ENCODE results near the gene RBMS3.

The RBMS3 gene

DNA sequence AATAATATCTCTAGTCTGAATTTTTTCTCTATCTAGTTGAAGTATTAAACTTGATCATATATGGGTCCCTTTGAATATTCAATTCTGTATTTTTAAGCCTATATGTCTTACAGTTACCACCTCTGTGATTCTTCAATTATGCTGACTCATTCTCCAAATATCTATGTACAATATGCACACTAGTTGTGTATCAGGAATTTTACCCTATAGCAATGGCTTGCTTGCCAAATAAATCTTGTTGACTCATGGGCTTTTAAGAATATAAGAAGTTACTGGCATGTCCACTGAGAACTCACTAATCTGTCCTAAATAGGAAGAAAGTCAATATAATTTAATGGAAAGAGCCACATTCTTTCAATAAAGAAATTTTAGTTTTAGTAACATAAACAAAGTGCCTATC, 656.3 kb downstream of the RBMS3 start:
- DNase-seq (ENCODE audit: low read depth) = no peak

DNA sequence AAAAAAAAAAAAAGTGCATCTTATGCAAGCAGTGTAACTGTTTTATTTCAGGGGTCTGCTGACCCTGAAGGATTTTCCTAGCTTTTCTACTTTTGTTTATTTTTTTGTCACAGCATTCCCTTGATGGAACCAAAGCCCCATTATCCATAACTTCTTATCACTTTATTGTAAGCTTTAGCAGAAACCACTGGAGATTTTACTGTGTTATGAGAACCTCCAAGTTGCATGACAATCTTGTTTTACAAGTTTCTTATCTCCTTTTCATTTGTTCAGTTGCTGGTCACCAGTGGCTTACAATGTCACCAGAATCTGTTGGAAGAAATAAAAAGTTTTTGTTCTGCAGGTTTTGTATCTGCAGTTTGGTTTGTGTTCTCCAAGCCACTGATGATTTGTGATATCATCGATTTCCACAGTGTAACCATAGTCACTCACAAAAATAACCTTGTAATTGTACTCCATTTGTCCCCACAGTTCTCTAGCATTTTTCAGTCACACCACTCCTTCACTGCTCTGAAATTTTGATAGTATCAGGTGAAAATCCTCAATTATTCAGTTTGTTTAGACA, 660.0 kb downstream of the RBMS3 start:
- DNase-seq (ENCODE audit: low read depth) = no peak

DNA sequence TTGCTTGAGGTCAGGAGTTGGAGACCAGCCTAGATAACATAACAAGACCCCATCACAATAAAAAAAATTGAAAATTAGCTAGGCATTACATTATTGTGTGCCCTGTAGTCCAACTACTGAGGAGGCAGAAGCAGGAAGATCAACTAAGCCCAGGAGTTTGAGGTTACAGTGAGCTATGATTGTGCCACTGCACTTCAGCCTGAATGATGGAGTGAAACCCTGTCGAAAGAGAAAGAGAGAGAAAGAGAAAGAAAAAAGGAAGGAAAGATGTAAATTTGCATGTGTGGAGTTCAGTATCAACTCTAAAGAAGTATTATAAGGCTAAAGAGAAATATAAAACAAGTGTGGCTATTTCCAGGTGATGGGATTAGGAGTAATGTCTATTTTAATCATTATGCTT, 661.4 kb downstream of the RBMS3 start:
- no peak for DNase-seq (ENCODE audit: low read depth)

DNA sequence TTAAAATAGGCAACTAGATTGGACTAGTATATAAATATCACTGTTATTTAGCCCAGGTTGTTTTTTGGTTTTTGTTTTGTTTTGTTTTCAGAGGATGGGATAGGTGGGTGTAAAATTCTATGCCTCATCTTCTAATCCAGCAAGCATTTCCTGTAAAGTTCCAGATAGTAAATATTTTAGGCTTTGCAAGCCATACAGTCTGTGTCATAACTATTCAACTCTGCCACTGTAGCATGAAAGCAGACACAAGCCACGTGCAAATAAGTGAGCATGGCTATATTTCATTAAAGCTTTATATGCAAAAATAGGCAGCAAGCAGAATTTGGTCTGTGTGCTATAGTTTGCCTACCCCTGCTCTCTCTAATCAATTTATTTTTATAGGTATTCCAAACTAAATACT, 668.3 kb downstream of the RBMS3 start:
- no peak for DNase-seq (ENCODE audit: low read depth)

DNA sequence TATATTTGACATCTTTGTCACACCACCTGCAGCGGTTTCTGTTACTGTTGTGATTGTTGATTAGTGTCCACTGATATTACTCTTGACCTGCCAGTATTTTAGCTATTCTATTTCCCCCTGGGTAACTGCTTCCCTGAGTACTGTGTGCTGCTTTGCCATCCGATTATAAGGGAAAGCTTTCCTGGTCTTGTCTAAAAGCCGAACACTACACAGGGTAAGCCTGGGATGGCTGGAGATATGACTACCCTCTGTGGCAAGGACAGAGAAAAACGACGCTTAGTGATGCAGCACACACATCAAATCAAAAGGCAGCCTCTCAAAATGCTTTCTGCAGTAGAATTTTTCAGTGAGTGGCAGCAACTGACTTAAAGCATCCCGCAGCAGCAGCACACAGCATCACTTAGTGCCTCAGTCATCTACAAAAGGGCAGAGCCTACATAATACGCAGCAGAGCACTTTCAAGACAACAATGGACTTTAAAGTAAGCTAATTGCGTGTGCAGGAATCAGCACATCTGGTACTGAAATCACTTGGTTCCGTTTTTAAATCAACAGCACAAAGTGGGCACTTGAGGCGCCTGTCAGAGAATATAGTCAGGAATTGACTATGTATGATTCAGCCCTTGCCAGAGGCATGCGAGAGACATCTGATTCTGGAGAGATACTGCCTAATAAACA, 669.2 kb downstream of the RBMS3 start:
- no peak for DNase-seq (ENCODE audit: low read depth)

DNA sequence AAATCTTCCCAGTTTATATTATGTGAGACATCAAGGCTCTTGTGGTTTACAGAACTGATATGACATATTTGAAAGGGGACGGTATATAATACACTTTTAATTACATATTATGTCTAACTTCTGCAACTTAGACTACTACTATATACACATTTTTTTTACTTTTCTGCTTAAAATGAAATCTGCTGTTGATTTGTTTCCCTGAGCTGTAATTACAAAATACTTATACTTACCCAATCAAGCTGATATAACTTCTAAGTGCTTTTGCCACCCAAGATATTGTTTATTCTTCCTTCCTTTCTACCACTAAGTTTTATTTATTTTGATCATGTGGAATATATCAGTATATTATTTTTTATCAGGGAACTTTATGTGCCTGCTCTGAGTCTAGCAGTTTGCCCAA, 671.6 kb downstream of the RBMS3 start:
- DNase-seq (ENCODE audit: low read depth) = no peak

DNA sequence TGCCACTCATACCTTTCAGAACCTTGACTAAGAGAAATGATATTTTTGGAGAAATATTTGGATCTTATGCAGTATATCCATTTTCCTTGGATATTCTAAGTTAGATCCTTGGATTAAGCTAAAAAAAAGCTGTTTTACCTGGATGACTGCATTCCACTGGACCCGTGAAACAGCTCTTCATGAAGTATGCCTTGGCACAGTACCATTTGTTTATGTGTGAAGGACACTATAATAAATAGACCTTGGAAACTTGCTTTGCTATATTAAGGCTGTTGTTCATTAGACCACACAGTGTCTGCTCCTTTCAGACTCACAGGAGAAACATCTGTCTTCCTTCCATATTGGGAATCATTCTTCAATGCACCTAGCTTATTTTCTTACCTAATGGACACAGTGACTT, 674.5 kb downstream of the RBMS3 start:
- DNase-seq (ENCODE audit: low read depth) = no peak

DNA sequence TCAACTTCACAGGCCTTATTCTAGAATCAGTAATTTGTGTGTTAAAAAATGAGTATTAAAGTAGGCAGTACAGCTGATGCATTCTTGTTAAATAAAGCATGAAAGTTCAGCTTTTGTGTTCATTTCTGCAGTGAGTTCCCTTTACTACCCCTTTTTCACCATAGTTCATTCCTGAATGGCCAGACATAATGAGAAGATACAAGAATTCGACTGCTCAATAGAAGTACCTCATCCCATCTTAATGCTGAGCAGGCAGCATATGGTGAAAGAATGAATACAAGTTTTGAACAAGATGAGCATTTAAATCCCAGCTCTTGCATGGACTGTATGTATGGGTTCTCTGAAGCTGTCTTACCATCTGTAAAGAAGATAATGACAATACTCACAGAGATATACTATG, 677.9 kb downstream of the RBMS3 start:
- DNase-seq (ENCODE audit: low read depth) = no peak

DNA sequence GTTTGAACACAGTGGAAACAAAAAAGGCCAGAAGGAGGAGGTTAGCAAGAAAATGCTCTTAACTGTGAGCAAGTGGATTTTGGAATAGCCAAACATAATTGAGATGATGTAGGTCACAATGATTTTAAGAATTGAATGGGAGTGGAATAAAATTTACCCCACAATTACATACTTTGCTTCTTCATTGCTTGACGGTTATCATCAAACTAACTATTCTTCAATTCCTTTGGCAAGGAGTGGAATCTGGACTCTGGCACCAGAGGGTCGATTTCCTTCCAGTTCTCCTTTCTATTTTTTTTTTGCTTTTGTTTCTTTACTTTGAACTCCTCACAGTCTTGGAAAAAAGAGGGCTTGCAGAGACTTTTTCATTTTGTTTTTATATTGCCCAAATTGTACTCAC, 691.0 kb downstream of the RBMS3 start:
- no peak for DNase-seq (ENCODE audit: low read depth)

DNA sequence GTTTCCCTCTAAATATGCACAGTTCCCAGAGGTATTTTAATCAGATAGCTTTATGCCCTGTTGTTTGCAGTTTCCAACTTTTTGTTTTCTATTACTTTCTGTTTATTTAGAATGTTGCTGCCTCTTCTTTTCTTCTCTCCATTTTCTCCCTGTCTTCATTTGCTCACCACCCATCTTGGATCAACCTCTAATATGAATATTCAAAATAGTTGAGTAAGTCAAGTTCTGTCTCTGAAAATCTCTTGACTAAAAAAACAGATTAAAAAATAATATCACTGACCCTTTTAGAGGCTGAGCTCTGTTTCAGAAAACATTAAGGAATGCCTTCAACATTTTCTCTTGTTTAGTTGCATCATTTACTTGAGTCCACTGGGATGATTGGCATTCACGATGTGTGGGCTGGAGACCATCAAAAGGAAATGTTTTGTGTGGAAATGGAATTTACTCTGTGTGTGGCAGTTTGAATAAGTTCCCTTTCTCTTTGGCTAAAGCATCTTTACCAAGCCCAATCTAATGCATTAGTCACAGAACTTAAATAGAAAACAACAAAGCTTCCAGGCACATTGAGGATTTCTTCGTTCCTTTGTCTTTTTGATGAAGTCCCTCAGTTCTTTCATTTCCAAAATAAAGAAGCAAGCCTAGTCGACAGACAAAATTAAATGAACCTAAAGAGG, 691.6 kb downstream of the RBMS3 start:
- DNase-seq (ENCODE audit: low read depth) = no peak

DNA sequence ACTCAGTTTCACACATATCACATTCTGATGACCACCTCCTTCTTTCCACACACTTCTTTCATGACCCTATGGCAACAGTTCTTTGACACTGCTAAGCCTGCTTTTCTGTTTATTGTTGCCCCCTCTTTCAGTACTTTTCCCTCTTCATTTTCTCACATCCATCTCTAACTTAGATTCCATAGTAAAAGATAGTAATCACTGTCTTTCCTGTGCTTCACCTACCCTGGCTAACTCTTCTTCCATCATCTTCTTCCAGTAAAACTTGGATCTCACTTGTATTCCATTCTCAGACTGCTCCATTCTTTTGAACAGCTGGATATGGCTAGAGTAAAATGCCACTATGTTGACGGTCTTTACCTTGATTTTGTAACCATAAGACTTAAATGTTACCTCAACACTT, 692.9 kb downstream of the RBMS3 start:
- DNase-seq (ENCODE audit: low read depth) = no peak

DNA sequence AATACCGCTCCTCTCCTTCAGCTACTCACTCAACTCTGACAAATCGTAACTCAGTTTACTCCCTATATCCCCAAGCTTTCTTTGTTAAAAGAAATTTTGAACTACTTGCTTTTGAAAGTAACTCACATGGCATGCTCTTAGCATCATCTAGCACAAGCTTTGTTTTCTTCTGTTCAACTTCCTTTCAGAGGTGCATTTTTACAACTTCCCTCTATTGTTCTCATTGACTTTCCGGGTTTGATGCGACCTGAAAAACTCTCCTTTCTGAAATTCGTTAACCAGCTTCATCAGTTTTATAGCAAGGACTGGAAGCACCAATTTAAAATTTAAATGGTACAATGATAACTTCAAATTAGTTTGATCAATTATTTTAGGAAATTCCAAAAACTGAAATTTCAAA, 696.0 kb downstream of the RBMS3 start:
- no peak for DNase-seq (ENCODE audit: low read depth)

DNA sequence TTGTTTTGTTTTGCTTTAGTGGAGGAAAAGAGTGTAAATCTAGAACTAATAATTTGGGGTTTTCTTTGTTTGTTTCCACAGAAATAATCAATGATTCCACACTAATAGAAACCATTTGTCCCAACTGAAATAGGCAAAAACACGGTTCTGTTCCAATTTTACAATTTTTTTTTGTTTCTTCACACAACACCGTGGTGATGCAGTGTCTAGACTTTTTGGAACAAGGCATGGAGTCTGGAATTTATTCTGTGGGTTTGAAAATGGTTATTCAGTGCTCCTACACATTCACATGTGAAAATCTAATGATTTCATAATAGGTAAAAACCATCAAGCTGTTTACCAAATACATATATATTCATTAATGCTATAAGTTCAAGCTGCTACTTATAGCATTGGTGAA, 696.5 kb downstream of the RBMS3 start:
- no peak for DNase-seq (ENCODE audit: low read depth)

DNA sequence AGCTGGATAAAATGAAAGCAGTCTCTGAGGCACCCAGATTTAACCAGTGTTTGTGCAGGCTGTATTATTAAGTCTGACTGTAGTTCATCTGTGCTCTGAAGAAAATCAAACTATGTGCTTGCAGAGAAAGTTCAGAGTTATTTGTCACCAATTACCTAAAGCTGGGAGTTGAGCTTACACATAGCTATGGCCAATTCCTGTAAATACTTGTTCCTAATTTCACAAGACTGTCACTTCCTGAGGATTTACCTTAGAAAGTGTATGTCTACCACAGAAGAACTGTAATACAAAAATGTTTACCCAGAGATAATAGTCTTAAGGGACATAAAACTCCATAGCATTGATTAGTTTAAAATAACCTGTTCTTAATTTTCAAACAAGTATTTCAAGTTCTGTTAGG, 697.2 kb downstream of the RBMS3 start:
- no peak for DNase-seq (ENCODE audit: low read depth)

DNA sequence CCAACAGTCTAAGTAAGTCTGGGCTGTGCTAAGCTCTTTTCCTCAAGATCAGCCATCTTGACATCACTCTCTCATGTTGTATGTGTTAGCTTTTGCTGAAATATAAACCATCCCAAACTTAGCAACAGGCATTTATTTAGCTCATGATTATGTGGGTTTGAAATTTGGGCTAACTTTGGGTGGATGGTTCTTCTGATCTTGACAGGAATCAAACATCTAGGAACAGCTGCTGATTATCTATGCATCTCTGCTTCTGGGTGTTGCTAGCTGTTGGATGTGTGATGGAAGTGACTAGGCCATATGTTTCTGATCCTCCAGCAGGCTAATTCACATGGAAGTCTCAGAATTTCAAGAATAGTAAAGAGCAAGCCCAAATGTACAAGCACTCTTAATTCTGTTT, 710.3 kb downstream of the RBMS3 start:
- DNase-seq (ENCODE audit: low read depth) = no peak

DNA sequence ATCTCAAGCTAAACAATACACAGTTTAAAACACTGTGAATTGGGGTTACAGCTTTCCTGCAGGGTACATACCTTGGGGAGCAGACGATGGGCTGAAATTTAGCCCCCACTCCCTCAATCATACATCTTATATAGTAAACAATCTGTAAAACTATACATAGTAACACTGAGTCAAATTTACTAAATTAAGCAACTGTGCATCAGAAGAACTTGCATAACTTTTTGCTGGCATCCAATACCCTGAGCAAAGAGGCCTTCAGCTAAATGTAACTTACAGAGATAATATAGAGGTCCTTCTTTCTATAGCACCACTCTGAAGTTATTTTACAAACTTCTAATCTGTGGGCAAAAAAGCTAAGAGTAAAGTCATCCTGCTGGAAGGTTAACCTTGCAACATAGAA, 721.9 kb downstream of the RBMS3 start:
- no peak for DNase-seq (ENCODE audit: low read depth)

DNA sequence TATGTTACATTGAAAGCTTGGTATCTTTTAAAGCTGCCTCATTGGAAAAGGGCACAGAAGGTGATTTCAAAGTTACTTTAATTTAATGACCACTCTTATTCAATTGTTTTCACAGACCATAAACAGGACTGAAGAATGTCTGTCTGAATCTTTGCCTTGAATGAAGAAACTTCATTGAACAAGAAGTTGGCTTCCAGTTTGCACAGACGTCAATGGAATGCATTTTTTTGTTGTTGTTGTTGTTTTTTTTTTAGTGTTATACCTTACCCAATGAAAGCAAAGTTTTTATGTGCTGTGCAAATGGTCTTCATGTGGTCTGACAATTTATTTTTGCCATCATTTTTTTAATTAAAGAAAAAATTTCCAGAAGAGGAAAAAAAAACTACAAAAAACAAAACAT, 722.9 kb downstream of the RBMS3 start:
- no peak for DNase-seq (ENCODE audit: low read depth)

DNA sequence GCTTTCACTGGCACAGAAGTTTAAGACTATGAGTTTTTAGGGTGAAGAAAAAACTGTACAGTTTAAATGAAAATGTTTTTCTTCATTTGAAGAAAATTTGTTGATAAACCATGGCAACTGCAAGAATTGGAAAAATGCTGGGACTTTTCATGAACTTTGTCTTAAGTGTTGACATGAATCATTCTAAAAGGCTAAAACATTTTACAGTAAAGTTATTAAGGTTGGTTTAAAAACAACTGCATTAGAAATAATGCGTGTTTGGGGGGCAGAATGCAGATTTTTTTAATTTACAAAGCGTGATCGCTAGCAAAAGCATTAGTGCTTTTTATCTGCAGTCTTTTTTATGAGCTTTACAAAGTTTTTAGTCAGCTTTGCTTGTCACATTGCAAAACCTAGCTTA, 723.6 kb downstream of the RBMS3 start:
- no peak for DNase-seq (ENCODE audit: low read depth)

DNA sequence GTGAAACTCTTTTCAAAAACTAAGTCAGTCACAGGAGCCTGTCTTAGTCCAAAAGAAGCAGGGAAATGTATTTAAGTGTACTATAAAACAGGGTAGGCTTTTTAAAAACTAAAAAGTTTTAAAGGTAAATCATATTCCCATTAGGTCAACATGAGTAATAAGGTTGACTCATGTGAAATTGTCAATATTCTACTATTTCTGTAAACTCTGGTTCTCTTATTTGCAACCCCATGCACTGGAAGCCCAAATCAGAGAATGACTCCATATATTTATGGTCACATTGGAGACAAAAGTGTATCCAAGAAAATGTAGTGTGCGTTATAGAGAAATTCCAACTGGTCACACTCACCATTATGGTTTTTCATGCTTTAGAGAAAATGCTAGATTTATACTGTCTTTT, 725.2 kb downstream of the RBMS3 start:
- no peak for DNase-seq (ENCODE audit: low read depth)

DNA sequence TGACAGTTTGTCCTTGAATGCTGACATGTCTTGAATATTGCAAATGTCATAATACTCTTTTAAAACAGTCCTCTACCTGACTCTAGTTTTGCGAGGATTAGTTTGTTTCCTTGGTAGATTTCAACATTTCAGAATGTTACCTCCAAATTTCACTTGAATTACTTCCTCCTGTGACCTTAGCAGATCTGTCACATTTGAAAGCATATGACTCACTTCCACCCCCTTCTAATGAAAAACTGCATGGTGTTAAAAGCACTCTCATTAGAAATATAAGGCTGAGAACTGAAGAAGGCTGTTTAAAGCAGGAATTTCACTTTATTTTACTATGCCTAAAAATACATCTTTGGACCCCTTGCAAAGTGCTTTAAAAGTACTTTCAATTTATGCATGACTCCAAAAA, 726.8 kb downstream of the RBMS3 start:
- DNase-seq (ENCODE audit: low read depth) = no peak

DNA sequence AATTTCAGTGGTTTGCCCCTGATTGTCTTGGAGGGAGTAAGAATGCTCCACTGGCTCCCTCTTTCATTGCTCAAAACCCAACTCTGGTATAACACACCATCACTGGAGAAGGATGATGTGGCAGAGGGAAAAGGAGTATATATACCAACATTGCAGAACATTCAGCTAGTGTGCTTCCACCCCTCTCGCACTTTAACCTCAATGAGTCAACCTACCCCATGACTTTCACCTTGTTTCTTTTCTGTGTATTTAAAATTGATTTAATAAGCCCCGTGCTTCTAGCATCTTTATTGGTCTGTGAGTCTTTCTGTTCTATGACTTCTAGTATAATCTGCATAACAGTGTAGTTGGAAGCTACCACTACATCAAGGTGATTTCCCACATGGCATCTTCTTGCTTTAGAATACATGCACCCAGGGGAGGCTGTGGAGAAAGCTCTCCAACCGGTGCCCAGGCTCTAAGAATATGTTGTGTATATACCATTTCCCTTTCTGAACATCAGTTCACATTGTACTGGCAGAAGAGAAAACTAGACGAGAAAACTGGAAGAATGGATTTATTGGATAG, 730.4 kb downstream of the RBMS3 start:
- DNase-seq (ENCODE audit: low read depth) = no peak

DNA sequence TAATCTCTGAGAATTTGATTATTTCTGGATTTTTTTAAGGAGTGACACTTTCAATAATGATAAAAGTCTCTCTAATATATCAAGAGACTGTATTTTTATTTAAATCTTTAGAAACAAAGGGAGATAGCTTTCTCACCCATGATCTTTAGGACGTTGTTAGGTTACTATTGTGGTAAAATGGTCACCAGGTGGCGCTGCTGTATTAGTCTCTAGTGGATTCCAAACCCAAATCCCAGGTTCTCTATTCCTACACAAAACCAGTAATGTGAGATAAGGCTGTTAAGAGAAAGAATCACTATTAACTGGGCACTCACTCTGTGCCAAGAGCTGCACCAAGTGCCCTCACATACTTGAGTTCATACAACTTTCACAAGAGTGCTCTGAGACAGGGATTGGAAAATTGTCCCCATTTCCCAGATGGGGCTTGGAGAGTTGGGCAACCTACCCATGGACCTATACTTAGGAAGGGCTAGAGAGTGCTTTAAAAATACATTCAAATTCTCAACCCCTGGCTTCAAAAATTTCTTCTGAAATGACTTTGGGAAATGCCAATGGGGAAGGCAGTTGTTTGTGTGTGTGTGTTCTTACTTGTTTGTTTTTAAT, 732.2 kb downstream of the RBMS3 start:
- DNase-seq (ENCODE audit: low read depth) = no peak

DNA sequence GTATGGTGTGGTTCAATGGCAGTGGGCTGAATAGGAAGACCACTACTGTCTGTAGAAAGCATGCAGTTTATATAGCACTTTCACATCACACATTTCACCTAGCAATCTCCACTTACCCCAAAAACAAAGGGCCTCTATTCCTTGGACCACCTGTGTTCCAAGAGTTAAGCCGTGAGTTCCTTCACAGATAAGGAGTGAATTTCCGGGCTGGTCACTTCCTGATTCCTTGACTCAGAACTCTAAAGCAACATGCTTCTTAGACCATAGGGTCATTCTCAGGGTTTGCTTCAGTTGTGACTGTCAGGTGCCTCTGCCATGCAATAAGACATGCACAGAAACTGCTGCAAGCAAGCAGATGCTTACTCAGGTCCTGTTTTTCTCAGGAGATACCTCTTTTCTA, 737.0 kb downstream of the RBMS3 start:
- DNase-seq (ENCODE audit: low read depth) = no peak

Measured in T-helper 22 cell (primary cell).